GM23338 (cell line): Measurements from ENCODE around the gene KSR2. TPM values are rescaled to one million over a fixed set of nuclear protein-coding genes. Genes with fewer than 3 reads are reported as not detected.
A peak's percentile ranks its signal among the peaks of the same experiment; 100 is the strongest.

Experiments used
- ATAC-seq: fragments of 200-7000 bp; cut with Tn5 transposase; 3 replicates; pipeline ENCODE4 v1.9.1; 2020
- DNase-seq: peaks from one replicate; pipeline ENCODE4 v3.0.0-alpha.2; 2015; ENCODE audit warnings: low spot score
- H2AFZ ChIP-seq: fragments of 200-600 bp; sonication (generic); 2 replicates; pipeline ENCODE4 v1.8.0; 2016; ENCODE audit warnings: antibody characterized with exemption, mild to moderate bottlenecking, moderate library complexity
- H3F3A ChIP-seq: fragments of 200-600 bp; sonication (generic); replicated peaks from 2 replicates; pipeline ENCODE4 v1.8.0; 2017; ENCODE audit warnings: antibody characterized with exemption, mixed run types, low read depth
- H3K27ac ChIP-seq: fragments of 200-600 bp; sonication (generic); 2 replicates; pipeline ENCODE4 v1.6.1; 2016; ENCODE audit warnings: low read depth
- H3K27me3 ChIP-seq: fragments of 200-600 bp; sonication (generic); 2 replicates; pipeline ENCODE4 v1.8.0; 2016; ENCODE audit warnings: mild to moderate bottlenecking, mixed run types, moderate library complexity; ENCODE audit not compliant: insufficient read depth
- H3K36me3 ChIP-seq: fragments of 200-600 bp; sonication (generic); 2 replicates; pipeline ENCODE4 v1.8.0; 2016; ENCODE audit warnings: mild to moderate bottlenecking; ENCODE audit not compliant: insufficient read depth
- H3K4me1 ChIP-seq: fragments of 200-600 bp; sonication (generic); 2 replicates; pipeline ENCODE4 v1.8.0; 2016; ENCODE audit warnings: mild to moderate bottlenecking, moderate library complexity; ENCODE audit not compliant: insufficient read depth
- H3K4me2 ChIP-seq: fragments of 200-600 bp; sonication (generic); 2 replicates; pipeline ENCODE4 v1.7.1; 2017; ENCODE audit warnings: mixed run types
- H3K4me3 ChIP-seq: fragments of 200-600 bp; sonication (generic); 2 replicates; pipeline ENCODE4 v1.6.1; 2016; ENCODE audit warnings: mixed run types
- H3K79me2 ChIP-seq: fragments of 200-600 bp; sonication (generic); replicated peaks from 2 replicates; pipeline ENCODE4 v1.8.0; 2017; ENCODE audit warnings: mild to moderate bottlenecking; ENCODE audit not compliant: insufficient read depth
- H3K9me2 ChIP-seq: fragments of 200-600 bp; sonication (generic); 2 replicates; pipeline ENCODE4 v1.8.0; 2017; ENCODE audit not compliant: insufficient read depth
- H4K20me1 ChIP-seq: fragments of 200-600 bp; sonication (generic); replicated peaks from 2 replicates; pipeline ENCODE4 v1.8.0; 2017; ENCODE audit warnings: mild to moderate bottlenecking; ENCODE audit not compliant: insufficient read depth
- H3K27ac Mint-ChIP-seq: 2 replicates; pipeline ENCODE4 v1.8.0; 2020; ENCODE audit warnings: inconsistent platforms, mild to moderate bottlenecking, moderate library complexity, mixed read lengths
- H3K27me3 Mint-ChIP-seq: 3 replicates; pipeline ENCODE4 v1.8.0; 2022; ENCODE audit warnings: low read depth, mild to moderate bottlenecking, moderate library complexity, mixed read lengths, inconsistent platforms; ENCODE audit not compliant: insufficient read depth, poor library complexity
- H3K36me3 Mint-ChIP-seq: 3 replicates; pipeline ENCODE4 v1.8.0; 2021; ENCODE audit warnings: low read depth, mild to moderate bottlenecking, inconsistent platforms, moderate library complexity, mixed read lengths
- H3K4me1 Mint-ChIP-seq: 3 replicates; pipeline ENCODE4 v1.8.0; 2020; ENCODE audit warnings: mild to moderate bottlenecking, inconsistent platforms, mixed read lengths
- H3K4me3 Mint-ChIP-seq: 3 replicates; pipeline ENCODE4 v1.8.0; 2021; ENCODE audit warnings: moderate library complexity, mild to moderate bottlenecking, inconsistent platforms, mixed read lengths
- H3K9me3 Mint-ChIP-seq: 3 replicates; pipeline ENCODE4 v1.8.0; 2020; ENCODE audit warnings: moderate library complexity, mild to moderate bottlenecking, inconsistent platforms, mixed read lengths
- CREB1 ChIP-seq: fragments of 250-450 bp; sonication (Bioruptor Pico); IDR thresholded peaks from 2 replicates; pipeline ENCODE4 v1.5.0; 2020; ENCODE audit warnings: low read depth, mild to moderate bottlenecking, moderate library complexity
- EZH2 ChIP-seq: fragments of 200-600 bp; sonication (generic); IDR thresholded peaks from one replicate; pipeline ENCODE4 v1.8.0; 2017; ENCODE audit warnings: antibody characterized with exemption, mild to moderate bottlenecking, low read depth; ENCODE audit not compliant: unreplicated experiment
- POLR2AphosphoS5 ChIP-seq: IDR thresholded peaks from 2 replicates; pipeline ENCODE4 v1.6.1; 2016; ENCODE audit warnings: antibody characterized with exemption, low read depth
- STAT1 ChIP-seq: IDR thresholded peaks from one replicate; pipeline ENCODE4 v1.6.1; 2016; ENCODE audit warnings: antibody characterized with exemption; ENCODE audit not compliant: unreplicated experiment
- ZNF114 ChIP-seq: fragments of 250-450 bp; sonication (Bioruptor Pico); IDR thresholded peaks from 2 replicates; pipeline ENCODE4 v1.5.0; 2020; ENCODE audit warnings: mild to moderate bottlenecking, moderate library complexity
- ZNF331 ChIP-seq: fragments of 250-450 bp; sonication (Bioruptor Pico); IDR thresholded peaks from 2 replicates; pipeline ENCODE4 v1.5.0; 2020; ENCODE audit warnings: low read depth, mild to moderate bottlenecking, moderate library complexity
- ZNF462 ChIP-seq: fragments of 250-450 bp; sonication (Bioruptor Pico); IDR thresholded peaks from 2 replicates; pipeline ENCODE4 v1.5.0; 2020; ENCODE audit warnings: mild to moderate bottlenecking, moderate library complexity
- polyA plus RNA-seq: library from polyadenylated mRNA; unstranded; fragments of >200 nt; fragmentation: Nextera tagmentation; extraction: Ambion mirVana; gene quantifications from 2 replicates; pipeline ENCODE4 v1.2.1, GENCODE V29; 2016
- total RNA-seq: library from RNA; depleted of rRNA; stranded (reverse); fragments of >200 nt; shearing (Covaris generic); gene quantifications from 2 replicates; pipeline ENCODE4 v1.2.3, GENCODE V29; 2014
- TF ChIP-seq, protein P1 (sequence below): IDR thresholded peaks from one replicate; pipeline ENCODE4 v1.6.1; 2018; ENCODE audit warnings: antibody characterized with exemption; ENCODE audit not compliant: unreplicated experiment
- TF ChIP-seq, protein P2 (sequence below): IDR thresholded peaks from 2 replicates; pipeline ENCODE4 v1.6.1; 2016; ENCODE audit warnings: antibody characterized with exemption

KSR2 gene
- total and polyA plus RNA-seq, 2 experiments from 2014 or later: 1.1 to 2.7 TPM

GRCh38 chr12:117792471-117792870 is 176.3 kb downstream of the KSR2 start (continued):
- no peak for TF ChIP-seq ZNF462 (CRISPR knock-in tag)
- no peak for TF ChIP-seq POLR2AphosphoS5
- TF ChIP-seq ZNF331 (CRISPR knock-in tag): no peak
- no peak for TF ChIP-seq STAT1

GRCh38 chr12:117790948-117791347 is 177.8 kb downstream of the KSR2 start:
- H4K20me1 ChIP-seq: no peaks in the 10 kb centered on the region
- H2AFZ ChIP-seq: no peak overlapping the region
- H3K36me3 Mint-ChIP-seq: no peaks in the 10 kb centered on the region
- peak overlapping the region; percentile 67 for H3K27ac Mint-ChIP-seq
- H3F3A ChIP-seq: peaks cover 8% of the 10 kb centered on the region; the same call in 1 of the 2 replicates
- H3K79me2 ChIP-seq: no peaks in the 10 kb centered on the region
- H3K9me2 ChIP-seq: no peaks in the 10 kb centered on the region
- no peak for ATAC-seq
- peak overlapping the region; percentile 49 for H3K4me2 ChIP-seq
- no peak for DNase-seq
- H3K27me3 Mint-ChIP-seq: no peaks in the 10 kb centered on the region
- H3K27ac ChIP-seq: peak overlapping the region; percentile 88
- peaks cover 39% of the 10 kb centered on the region for H3K4me1 Mint-ChIP-seq
- no peaks in the 10 kb centered on the region for H3K36me3 ChIP-seq
- peaks cover 31% of the 10 kb centered on the region for H3K4me1 ChIP-seq
- no peaks in the 10 kb centered on the region for H3K9me3 Mint-ChIP-seq
- H3K27me3 ChIP-seq: no peaks in the 10 kb centered on the region
- H3K4me3 Mint-ChIP-seq: no peak overlapping the region
- H3K4me3 ChIP-seq: no peak overlapping the region
- no peak for TF ChIP-seq EZH2
- TF ChIP-seq, protein P1, sequence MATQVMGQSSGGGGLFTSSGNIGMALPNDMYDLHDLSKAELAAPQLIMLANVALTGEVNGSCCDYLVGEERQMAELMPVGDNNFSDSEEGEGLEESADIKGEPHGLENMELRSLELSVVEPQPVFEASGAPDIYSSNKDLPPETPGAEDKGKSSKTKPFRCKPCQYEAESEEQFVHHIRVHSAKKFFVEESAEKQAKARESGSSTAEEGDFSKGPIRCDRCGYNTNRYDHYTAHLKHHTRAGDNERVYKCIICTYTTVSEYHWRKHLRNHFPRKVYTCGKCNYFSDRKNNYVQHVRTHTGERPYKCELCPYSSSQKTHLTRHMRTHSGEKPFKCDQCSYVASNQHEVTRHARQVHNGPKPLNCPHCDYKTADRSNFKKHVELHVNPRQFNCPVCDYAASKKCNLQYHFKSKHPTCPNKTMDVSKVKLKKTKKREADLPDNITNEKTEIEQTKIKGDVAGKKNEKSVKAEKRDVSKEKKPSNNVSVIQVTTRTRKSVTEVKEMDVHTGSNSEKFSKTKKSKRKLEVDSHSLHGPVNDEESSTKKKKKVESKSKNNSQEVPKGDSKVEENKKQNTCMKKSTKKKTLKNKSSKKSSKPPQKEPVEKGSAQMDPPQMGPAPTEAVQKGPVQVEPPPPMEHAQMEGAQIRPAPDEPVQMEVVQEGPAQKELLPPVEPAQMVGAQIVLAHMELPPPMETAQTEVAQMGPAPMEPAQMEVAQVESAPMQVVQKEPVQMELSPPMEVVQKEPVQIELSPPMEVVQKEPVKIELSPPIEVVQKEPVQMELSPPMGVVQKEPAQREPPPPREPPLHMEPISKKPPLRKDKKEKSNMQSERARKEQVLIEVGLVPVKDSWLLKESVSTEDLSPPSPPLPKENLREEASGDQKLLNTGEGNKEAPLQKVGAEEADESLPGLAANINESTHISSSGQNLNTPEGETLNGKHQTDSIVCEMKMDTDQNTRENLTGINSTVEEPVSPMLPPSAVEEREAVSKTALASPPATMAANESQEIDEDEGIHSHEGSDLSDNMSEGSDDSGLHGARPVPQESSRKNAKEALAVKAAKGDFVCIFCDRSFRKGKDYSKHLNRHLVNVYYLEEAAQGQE: no peak
- TF ChIP-seq, protein P2, sequence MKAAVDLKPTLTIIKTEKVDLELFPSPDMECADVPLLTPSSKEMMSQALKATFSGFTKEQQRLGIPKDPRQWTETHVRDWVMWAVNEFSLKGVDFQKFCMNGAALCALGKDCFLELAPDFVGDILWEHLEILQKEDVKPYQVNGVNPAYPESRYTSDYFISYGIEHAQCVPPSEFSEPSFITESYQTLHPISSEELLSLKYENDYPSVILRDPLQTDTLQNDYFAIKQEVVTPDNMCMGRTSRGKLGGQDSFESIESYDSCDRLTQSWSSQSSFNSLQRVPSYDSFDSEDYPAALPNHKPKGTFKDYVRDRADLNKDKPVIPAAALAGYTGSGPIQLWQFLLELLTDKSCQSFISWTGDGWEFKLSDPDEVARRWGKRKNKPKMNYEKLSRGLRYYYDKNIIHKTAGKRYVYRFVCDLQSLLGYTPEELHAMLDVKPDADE: no peak
- TF ChIP-seq STAT1: no peak
- no peak for TF ChIP-seq CREB1 (CRISPR knock-in tag)
- no peak for TF ChIP-seq ZNF114 (CRISPR knock-in tag)
